ENCODE data around the gene PRKCE.

The PRKCE gene

DNA sequence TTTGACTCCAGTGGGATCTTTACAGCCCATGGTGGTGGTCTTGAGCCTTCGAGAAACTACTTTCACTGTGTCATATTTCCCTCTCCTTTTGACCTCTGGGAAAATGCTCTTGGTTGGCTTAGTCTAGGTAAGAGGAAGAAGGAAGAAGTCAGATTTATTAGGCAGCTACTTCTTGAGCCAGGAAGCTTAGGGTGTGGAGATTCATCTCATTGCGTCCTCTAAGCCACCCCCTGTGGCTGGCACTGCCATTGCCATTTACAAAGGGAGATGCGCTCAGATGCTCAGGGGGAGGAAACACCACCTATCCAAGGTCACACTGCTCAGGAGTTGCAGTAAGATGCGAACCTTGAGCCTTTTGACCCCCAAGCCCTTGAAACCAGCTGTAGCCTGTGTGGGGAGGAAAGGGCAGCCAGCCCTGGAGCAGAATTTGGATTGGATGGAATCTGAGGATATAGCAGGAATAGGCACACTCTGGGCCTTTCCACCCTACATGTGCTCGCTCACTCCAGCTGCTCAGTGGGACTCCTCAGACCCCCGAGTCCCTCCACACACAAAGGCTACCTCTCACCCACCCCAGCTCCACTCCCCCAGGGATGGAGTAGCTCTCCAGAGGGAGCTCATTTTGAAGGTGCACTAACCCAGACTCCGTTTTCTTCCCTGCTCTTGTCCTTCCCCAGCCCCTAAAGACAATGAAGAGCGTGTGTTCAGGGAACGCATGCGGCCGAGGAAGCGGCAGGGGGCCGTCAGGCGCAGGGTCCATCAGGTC, 324.5 kb downstream of the PRKCE start:
- no peak overlapping the region for H3K4me3 ChIP-seq (ENCODE audit: low read depth, low read length)
- no peak for DNase-seq (ENCODE audit: low read depth)
- TF ChIP-seq, protein P1, sequence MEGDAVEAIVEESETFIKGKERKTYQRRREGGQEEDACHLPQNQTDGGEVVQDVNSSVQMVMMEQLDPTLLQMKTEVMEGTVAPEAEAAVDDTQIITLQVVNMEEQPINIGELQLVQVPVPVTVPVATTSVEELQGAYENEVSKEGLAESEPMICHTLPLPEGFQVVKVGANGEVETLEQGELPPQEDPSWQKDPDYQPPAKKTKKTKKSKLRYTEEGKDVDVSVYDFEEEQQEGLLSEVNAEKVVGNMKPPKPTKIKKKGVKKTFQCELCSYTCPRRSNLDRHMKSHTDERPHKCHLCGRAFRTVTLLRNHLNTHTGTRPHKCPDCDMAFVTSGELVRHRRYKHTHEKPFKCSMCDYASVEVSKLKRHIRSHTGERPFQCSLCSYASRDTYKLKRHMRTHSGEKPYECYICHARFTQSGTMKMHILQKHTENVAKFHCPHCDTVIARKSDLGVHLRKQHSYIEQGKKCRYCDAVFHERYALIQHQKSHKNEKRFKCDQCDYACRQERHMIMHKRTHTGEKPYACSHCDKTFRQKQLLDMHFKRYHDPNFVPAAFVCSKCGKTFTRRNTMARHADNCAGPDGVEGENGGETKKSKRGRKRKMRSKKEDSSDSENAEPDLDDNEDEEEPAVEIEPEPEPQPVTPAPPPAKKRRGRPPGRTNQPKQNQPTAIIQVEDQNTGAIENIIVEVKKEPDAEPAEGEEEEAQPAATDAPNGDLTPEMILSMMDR (IDR thresholded peaks at IDR 0.05; ENCODE audit: low read depth, low read length, missing control alignments) = no peak

DNA sequence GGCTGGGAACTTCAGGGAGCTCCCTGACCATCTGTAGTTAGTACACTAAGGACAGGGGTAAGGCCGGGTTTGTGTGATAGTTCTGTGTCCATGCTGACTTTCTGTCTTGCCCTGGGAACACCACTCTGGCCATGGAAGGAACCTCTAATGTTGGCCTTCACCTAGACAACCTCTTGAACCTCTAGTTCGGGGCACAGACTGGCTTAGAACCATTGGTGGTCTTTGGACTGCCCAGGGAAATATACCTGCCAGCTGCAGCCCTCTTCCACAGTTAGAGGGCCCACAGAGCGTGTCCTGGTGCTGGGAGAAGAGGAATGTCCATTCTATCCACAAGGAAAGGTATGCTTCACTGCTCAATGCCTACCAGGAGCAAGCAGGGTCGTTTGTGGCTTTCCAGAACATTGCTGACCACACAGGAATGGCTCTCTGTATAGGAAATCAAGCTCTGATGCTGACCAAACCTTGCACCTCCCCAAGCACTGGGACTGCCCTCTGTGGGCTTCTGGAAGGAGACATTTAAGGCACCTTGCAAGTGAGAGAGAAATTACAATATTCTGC, 326.9 kb downstream of the PRKCE start:
- H3K4me3 ChIP-seq (ENCODE audit: low read depth, low read length) = no peak overlapping the region
- TF ChIP-seq, protein P1 (IDR thresholded peaks at IDR 0.05; ENCODE audit: low read depth, low read length, missing control alignments) = no peak
- DNase-seq (ENCODE audit: low read depth) = no peak

DNA sequence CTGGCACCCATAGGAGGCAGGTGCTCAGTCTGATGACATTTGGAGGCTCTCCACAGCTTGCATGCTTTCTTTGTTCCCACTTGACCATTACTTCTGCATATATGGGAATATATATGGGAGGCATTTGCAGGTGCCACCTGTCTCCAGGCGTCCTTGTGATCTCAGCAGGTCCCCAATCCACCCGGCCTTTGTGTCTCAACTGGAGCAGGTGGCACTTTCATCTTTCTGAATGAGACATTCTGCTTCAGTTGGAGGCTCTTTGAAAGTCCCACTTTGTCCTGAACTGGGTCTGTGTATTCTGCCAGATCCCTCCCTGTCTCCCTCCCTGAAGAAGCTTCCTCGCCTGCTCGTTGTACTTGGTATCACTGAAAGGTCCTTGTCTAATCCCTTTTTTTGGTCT, 327.6 kb downstream of the PRKCE start:
- DNase-seq (ENCODE audit: low read depth) = no peak
- TF ChIP-seq, protein P1 (IDR thresholded peaks at IDR 0.05; ENCODE audit: low read depth, low read length, missing control alignments) = no peak
- no peak overlapping the region for H3K4me3 ChIP-seq (ENCODE audit: low read depth, low read length)

DNA sequence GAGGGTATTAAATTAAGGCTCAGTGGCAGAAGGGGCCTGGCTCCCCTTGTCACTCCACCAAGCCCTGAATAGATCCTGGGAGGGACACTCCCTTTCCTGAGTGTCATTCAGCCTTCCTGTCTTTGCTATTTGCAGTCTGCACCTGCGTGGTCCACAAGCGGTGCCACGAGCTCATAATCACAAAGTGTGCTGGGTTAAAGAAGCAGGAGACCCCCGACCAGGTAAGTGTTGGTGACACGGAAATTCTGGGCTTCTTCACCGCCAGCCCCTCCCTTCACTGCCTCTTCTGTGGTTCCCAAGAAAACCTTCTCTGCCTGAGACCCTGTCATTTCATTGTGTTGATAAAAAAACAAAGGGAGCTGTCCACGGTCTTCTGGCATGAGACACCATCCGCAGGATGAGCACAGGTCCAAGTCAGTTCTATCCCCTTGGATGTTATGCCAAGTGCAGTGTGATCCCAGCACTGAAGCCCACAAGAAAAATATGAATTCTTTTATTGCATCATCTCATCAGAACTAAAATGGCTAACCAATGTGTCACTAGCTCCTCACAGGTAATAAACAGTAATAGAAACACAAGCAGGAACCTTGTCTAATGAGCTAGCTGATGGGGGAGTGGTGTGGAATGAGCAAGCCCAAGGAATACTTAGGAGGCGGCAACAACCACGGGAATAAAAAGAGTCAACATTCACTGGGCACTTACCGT, 328.8 kb downstream of the PRKCE start:
- DNase-seq (ENCODE audit: low read depth) = no peak
- no peak overlapping the region for H3K4me3 ChIP-seq (ENCODE audit: low read depth, low read length)
- TF ChIP-seq, protein P1 (IDR thresholded peaks at IDR 0.05; ENCODE audit: low read depth, low read length, missing control alignments) = no peak

DNA sequence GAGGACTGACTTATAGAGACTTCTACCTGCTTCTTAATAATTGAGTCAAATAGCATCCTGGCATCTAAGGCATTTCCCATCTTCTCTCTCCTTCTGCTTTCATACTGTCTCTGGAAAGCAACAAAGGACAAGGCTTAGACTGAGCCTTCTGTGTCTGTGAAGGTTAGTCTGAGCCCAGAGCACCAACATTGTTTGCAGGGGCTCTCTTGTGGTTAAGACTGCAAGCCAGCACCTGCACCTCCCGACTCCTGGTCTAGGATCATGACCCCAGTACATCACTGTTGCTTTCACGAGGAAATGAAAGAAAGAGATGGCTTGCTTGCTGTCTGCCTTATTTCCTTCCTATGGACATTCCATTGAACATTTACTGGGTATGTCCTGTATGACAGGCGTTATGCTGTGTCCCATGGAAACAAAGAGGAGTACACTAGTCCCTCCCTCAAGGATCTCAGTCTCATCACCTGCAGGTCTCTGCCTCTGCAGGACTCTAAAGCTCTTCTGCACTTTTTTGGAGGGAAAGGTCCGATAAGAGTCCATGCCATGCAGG, 330.0 kb downstream of the PRKCE start:
- TF ChIP-seq, protein P1 (IDR thresholded peaks at IDR 0.05; ENCODE audit: low read depth, low read length, missing control alignments) = no peak
- no peak for DNase-seq (ENCODE audit: low read depth)
- H3K4me3 ChIP-seq (ENCODE audit: low read depth, low read length) = no peak overlapping the region

DNA sequence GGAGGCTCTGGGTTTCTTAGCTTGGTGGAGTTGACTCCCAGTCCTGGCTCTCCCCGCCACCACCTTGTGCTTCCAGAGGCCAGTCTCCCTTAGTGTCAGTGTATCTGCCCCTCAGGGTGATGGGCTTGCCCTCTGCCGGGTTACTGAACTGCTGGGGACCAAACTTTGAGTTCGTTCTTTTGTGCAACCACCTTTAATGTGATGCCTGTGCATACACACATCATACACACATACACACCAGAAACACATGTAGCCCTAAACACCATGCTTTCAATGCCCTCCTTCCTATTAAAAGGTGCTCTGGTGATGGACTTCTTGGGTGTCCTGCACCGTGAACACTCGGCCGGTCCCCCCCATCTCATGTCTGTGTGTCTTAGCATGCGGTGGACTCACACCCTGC, 330.6 kb downstream of the PRKCE start:
- H3K4me3 ChIP-seq (ENCODE audit: low read depth, low read length) = no peak overlapping the region
- TF ChIP-seq, protein P1 (IDR thresholded peaks at IDR 0.05; ENCODE audit: low read depth, low read length, missing control alignments) = no peak
- DNase-seq (ENCODE audit: low read depth) = no peak
